SU-DHL-6 (cell line): ENCODE measurements around the gene TRAPPC4.

ENCODE experiments used
- CTCF ChIP-seq: fragments of 200-600 bp; sonication (generic); IDR thresholded peaks from one replicate; pipeline ENCODE4 v1.5.1; 2017; ENCODE audit warnings: antibody characterized with exemption, mild to moderate bottlenecking, low read length, moderate library complexity; ENCODE audit not compliant: insufficient read depth, poor library complexity, severe bottlenecking
- EZH2phosphoT487 ChIP-seq: fragments of 200-600 bp; sonication (generic), shearing (Covaris generic); conservative IDR thresholded peaks from 2 replicates; pipeline ENCODE4 v1.6.1; 2018; ENCODE audit warnings: mild to moderate bottlenecking, antibody characterized with exemption, low read length, moderate library complexity, mixed read lengths

DNA sequence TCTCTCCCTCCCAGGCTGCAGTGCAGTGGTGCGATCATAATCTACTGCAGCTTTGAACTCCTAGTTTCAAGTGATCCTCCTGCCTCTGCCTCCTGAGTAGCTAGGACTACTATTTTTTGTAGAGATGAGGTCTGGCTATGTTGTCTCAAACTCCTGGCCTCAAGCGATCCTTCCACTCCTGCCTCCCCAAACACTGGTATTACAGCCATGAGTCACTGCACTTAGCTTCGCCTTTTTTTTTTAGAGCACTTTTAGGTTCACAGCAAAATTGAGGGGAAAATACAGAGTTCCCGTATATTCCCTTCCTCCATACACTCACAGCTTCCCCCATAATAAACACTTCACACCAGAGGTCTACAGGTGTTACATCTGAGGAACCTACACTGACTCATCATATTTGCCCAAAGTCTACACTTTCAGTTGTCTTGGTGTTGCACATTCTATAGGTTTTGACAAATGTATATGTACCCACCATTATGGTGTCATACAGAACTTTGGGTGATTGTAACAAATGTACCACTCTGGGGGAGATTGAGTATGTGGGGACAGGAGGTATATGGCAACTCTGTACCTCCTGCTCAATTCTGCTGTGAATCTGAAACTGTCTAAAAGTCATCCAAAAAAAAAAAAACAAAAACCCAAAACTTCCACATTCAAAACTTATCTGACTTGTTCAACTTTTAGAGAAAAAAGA lies 23.4 kb downstream of the TRAPPC4 start:
- TF ChIP-seq CTCF (no peak), EZH2phosphoT487 (no peak)
